ENCODE data around the gene LLGL1.

Gene LLGL1

GRCh38 chr17:18248811-18249210 is 23.4 kb downstream of the LLGL1 start:
- no peak overlapping the region for H3K4me3 ChIP-seq (replicated peaks in 1 of 2; ENCODE audit: low read depth in 2 of 2, low read length in 2 of 2)
- no peak for TF ChIP-seq CTCF (IDR thresholded peaks at IDR 0.05; ENCODE audit: low read depth, low read length)
- DNase-seq (ENCODE audit: low read depth in 2 of 2) = no peak

GRCh38 chr17:18250259-18250658 is 24.8 kb downstream of the LLGL1 start:
- no peak for DNase-seq (ENCODE audit: low read depth in 2 of 2)
- no peak overlapping the region for H3K4me3 ChIP-seq (replicated peaks in 1 of 2; ENCODE audit: low read depth in 2 of 2, low read length in 2 of 2)

GRCh38 chr17:18250708-18251107 is 25.3 kb downstream of the LLGL1 start:
- DNase-seq (ENCODE audit: low read depth in 2 of 2) = no peak
- no peak overlapping the region for H3K4me3 ChIP-seq (replicated peaks in 1 of 2; ENCODE audit: low read depth in 2 of 2, low read length in 2 of 2)
- TF ChIP-seq CTCF (IDR thresholded peaks at IDR 0.05; ENCODE audit: low read depth, low read length) = no peak

More at GRCh38 chr17:18250259-18250658, 24.8 kb downstream of the LLGL1 start:
- TF ChIP-seq CTCF (IDR thresholded peaks at IDR 0.05; ENCODE audit: low read depth, low read length) = no peak

- no peak overlapping the region for H3K4me3 ChIP-seq (replicated peaks in 1 of 2; ENCODE audit: low read depth in 2 of 2, low read length in 2 of 2)
- DNase-seq (ENCODE audit: low read depth in 2 of 2) = no peak
- no peak for TF ChIP-seq CTCF (IDR thresholded peaks at IDR 0.05; ENCODE audit: low read depth, low read length)
These were observed 25.8 kb downstream of the LLGL1 start for GRCh38 chr17:18251204-18251603.

- TF ChIP-seq CTCF (IDR thresholded peaks at IDR 0.05; ENCODE audit: low read depth, low read length) = no peak
- H3K4me3 ChIP-seq (replicated peaks in 1 of 2; ENCODE audit: low read depth in 2 of 2, low read length in 2 of 2) = no peak overlapping the region
- no peak for DNase-seq (ENCODE audit: low read depth in 2 of 2)
These were observed 26.7 kb downstream of the LLGL1 start for GRCh38 chr17:18252160-18252559.

- H3K4me3 ChIP-seq (replicated peaks in 1 of 2; ENCODE audit: low read depth in 2 of 2, low read length in 2 of 2) = no peak overlapping the region
- no peak for TF ChIP-seq CTCF (IDR thresholded peaks at IDR 0.05; ENCODE audit: low read depth, low read length)
- no peak for DNase-seq (ENCODE audit: low read depth in 2 of 2)
These were observed 27.9 kb downstream of the LLGL1 start for GRCh38 chr17:18253187-18253884.
